Gastrocnemius medialis (tissue), 4 donors: Measurements from ENCODE around the gene IRF2BPL. TPM values are rescaled to one million over a fixed set of nuclear protein-coding genes. Genes with fewer than 3 reads are reported as not detected.

Experiments
- ATAC-seq, 2 donors: fragments of 150-250 bp; one replicate each; pipeline ENCODE4 v1.9.1; 2016
- DNase-seq, 2 donors: peaks; one replicate each; pipeline ENCODE4 v3.0.0-alpha.2; 2019
- H3K27ac ChIP-seq, 4 donors: fragments of 200-600 bp; sonication (generic); 1 replicate in 1 of 4; 2 replicates in 3 of 4; pipeline ENCODE4 v1.5.1; 2016 to 2018; ENCODE audit warnings: mild to moderate bottlenecking in 2 of 4, moderate library complexity in 1 of 4
- H3K27me3 ChIP-seq, 3 donors: fragments of 200-600 bp; sonication (generic) in 2 of 3; 1 replicate in 1 of 3; 2 replicates in 2 of 3; pipeline versions ENCODE4 v1.5.1 to v1.6.0; 2016 to 2019; ENCODE audit warnings: mild to moderate bottlenecking in 1 of 3, moderate library complexity in 1 of 3
- H3K36me3 ChIP-seq, 2 donors: fragments of 200-600 bp; sonication (generic) in 1 of 2; one replicate each; pipeline ENCODE4 v1.5.1; 2017 to 2018
- H3K4me1 ChIP-seq, 2 donors: fragments of 200-600 bp; sonication (generic) in 1 of 2; one replicate each; pipeline ENCODE4 v1.5.1; 2016 to 2017; ENCODE audit warnings: mild to moderate bottlenecking in 2 of 2
- H3K4me3 ChIP-seq, 4 donors: fragments of 200-600 bp; sonication (generic) in 3 of 4; 1 replicate in 1 of 4; 2 replicates in 3 of 4; pipeline ENCODE4 v1.5.1; 2016 to 2019; ENCODE audit warnings: mild to moderate bottlenecking in 2 of 4
- H3K9me3 ChIP-seq, 3 donors: fragments of 200-600 bp; sonication (generic) in 2 of 3; 1 replicate in 1 of 3; 2 replicates in 2 of 3; pipeline ENCODE4 v1.5.1; 2016 to 2019
- CTCF ChIP-seq, 5 experiments: fragments of 450-650 bp in 3 of 5; fragments of 200-600 bp in 2 of 5; sonication (generic) in 2 of 5; IDR thresholded peaks in 4 of 5; conservative IDR thresholded peaks in 1 of 5; 1 replicate in 4 of 5; 2 replicates in 1 of 5; pipeline ENCODE4 v1.5.1; 2016 to 2019; ENCODE audit warnings: antibody characterized with exemption in 5 of 5, mild to moderate bottlenecking in 3 of 5, moderate library complexity in 3 of 5
- POLR2A ChIP-seq, 2 donors: fragments of 450-650 bp; IDR thresholded peaks; one replicate each; pipeline ENCODE4 v1.6.1; 2017; ENCODE audit warnings: antibody characterized with exemption in 2 of 2, mild to moderate bottlenecking in 2 of 2, moderate library complexity in 2 of 2
- in situ Hi-C, 4 donors: fragments of 200-750 bp; cut with MboI; loops; one replicate each; pipeline versions ENCODE4 v1.15.0 to v1.8.0; 2017; ENCODE audit warnings: low sequenced_read_pairs in 4 of 4
- intact Hi-C: fragments of 100-400 bp; cut with DNase I; formaldehyde crosslinking; loops from one replicate; pipeline ENCODE4 v1.15.1; 2023; ENCODE audit warnings: low total_unique reads
- total RNA-seq, 4 donors: library from RNA; depleted of rRNA; stranded (reverse); fragments of >200 nt; gene quantifications; one replicate each; pipeline versions ENCODE4 v1.1.0 to v1.2.3, GENCODE V29; 2016

Gene IRF2BPL
- total RNA-seq, 4 donors from 2014 or later, result 15.0 to 26.4 (median 17.0) TPM

- Histone ChIP-seq H3K4me3 (no peak overlapping the region), H3K4me1 (peaks cover 18% of the 10 kb centered on the region in 2 donors), H3K27ac (no peak overlapping the region), H3K36me3 (no peaks in the 10 kb centered on the region), H3K9me3 (no peaks in the 10 kb centered on the region), H3K27me3 (no peaks in the 10 kb centered on the region)
- intact Hi-C loops, result no loop called here
- in situ Hi-C loops, result loop anchor here in 1 of 4 donors (10.0 kb wide), 1 partner anchor 47 kb away; no protein-coding TSS in a partner anchor
- no peak for DNase-seq
- TF ChIP-seq CTCF (IDR thresholded peaks at IDR 0.05 in 4 of 5, conservative IDR thresholded peaks at IDR 0.05 in 1 of 5) (no peak), POLR2A (IDR thresholded peaks at IDR 0.05) (no peak)
- ATAC-seq, result no peak
Measured at GRCh38 chr14:77017666-77018065, 10.8 kb downstream of the IRF2BPL start.

GRCh38 chr14:77014734-77015133 is 13.8 kb downstream of the IRF2BPL start:
- Histone ChIP-seq H3K9me3 (no peaks in the 10 kb centered on the region), H3K27ac (peak overlapping the region in 1 of 4 donors; percentile 57), H3K4me3 (no peak overlapping the region), H3K36me3 (no peaks in the 10 kb centered on the region), H3K4me1 (peaks cover 9 to 14% of the 10 kb centered on the region in 2 donors), H3K27me3 (no peaks in the 10 kb centered on the region)
- TF ChIP-seq CTCF (IDR thresholded peaks at IDR 0.05 in 4 of 5, conservative IDR thresholded peaks at IDR 0.05 in 1 of 5), result no peak
- no peak for TF ChIP-seq POLR2A (IDR thresholded peaks at IDR 0.05)
- ATAC-seq, result no peak
- in situ Hi-C loops (loop anchor here in 1 of 4 donors (10.0 kb wide), 1 partner anchor 50 kb away; no protein-coding TSS in a partner anchor), intact Hi-C loops (no loop called here)
- no peak for DNase-seq

GRCh38 chr14:77014004-77014604 is 14.4 kb downstream of the IRF2BPL start:
- no peak for TF ChIP-seq POLR2A (IDR thresholded peaks at IDR 0.05)
- no peak for TF ChIP-seq CTCF (IDR thresholded peaks at IDR 0.05 in 4 of 5, conservative IDR thresholded peaks at IDR 0.05 in 1 of 5)
- H3K4me3 ChIP-seq, result no peak overlapping the region
- intact Hi-C loops, result no loop called here

GRCh38 chr14:77012193-77012765 is 16.2 kb downstream of the IRF2BPL start:
- no peak overlapping the region for H3K27ac ChIP-seq
- intact Hi-C loops, result no loop called here

More at GRCh38 chr14:77014004-77014604, 14.4 kb downstream of the IRF2BPL start:
- Histone ChIP-seq H3K27ac (peak overlapping the region in 3 of 4 donors; percentile 22 to 57 (median 27)), H3K36me3 (no peaks in the 10 kb centered on the region), H3K9me3 (no peaks in the 10 kb centered on the region), H3K27me3 (no peaks in the 10 kb centered on the region), H3K4me1 (peaks cover 12 to 14% of the 10 kb centered on the region in 2 donors)
- ATAC-seq, result peak; percentile 80 to 85
- peak in 1 of 2 donors; percentile 72 for DNase-seq
- in situ Hi-C loops, result loop anchor here in 1 of 4 donors (10.0 kb wide), 1 partner anchor 51 kb away; no protein-coding TSS in a partner anchor

More at GRCh38 chr14:77012193-77012765, 16.2 kb downstream of the IRF2BPL start:
- H3K36me3 ChIP-seq, result no peaks in the 10 kb centered on the region
- TF ChIP-seq CTCF (IDR thresholded peaks at IDR 0.05 in 4 of 5, conservative IDR thresholded peaks at IDR 0.05 in 1 of 5), result no peak
- no peak for TF ChIP-seq POLR2A (IDR thresholded peaks at IDR 0.05)
- H3K27me3 ChIP-seq, result no peaks in the 10 kb centered on the region
- in situ Hi-C loops, result loop anchor here in 1 of 4 donors (10.0 kb wide), 1 partner anchor 53 kb away; no protein-coding TSS in a partner anchor
- no peaks in the 10 kb centered on the region for H3K9me3 ChIP-seq
- ATAC-seq (no peak), DNase-seq (no peak)
- no peak overlapping the region for H3K4me3 ChIP-seq
- H3K4me1 ChIP-seq, result peaks cover 30 to 31% of the 10 kb centered on the region in 2 donors
